GM23338 (cell line): ENCODE measurements around the gene HNRNPAB. TPM values are rescaled to one million over a fixed set of nuclear protein-coding genes. Genes with fewer than 3 reads are reported as not detected.

Experiments used
- ATAC-seq: fragments of 200-7000 bp; cut with Tn5 transposase; 3 replicates; pipeline ENCODE4 v1.9.1; 2020
- DNase-seq: peaks from one replicate; pipeline ENCODE4 v3.0.0-alpha.2; 2015; ENCODE audit warnings: low spot score
- H2AFZ ChIP-seq: fragments of 200-600 bp; sonication (generic); 2 replicates; pipeline ENCODE4 v1.8.0; 2016; ENCODE audit warnings: antibody characterized with exemption, mild to moderate bottlenecking, moderate library complexity
- H3F3A ChIP-seq: fragments of 200-600 bp; sonication (generic); replicated peaks from 2 replicates; pipeline ENCODE4 v1.8.0; 2017; ENCODE audit warnings: antibody characterized with exemption, mixed run types, low read depth
- H3K27ac ChIP-seq: fragments of 200-600 bp; sonication (generic); 2 replicates; pipeline ENCODE4 v1.6.1; 2016; ENCODE audit warnings: low read depth
- H3K27me3 ChIP-seq: fragments of 200-600 bp; sonication (generic); 2 replicates; pipeline ENCODE4 v1.8.0; 2016; ENCODE audit warnings: mild to moderate bottlenecking, mixed run types, moderate library complexity; ENCODE audit not compliant: insufficient read depth
- H3K36me3 ChIP-seq: fragments of 200-600 bp; sonication (generic); 2 replicates; pipeline ENCODE4 v1.8.0; 2016; ENCODE audit warnings: mild to moderate bottlenecking; ENCODE audit not compliant: insufficient read depth
- H3K4me1 ChIP-seq: fragments of 200-600 bp; sonication (generic); 2 replicates; pipeline ENCODE4 v1.8.0; 2016; ENCODE audit warnings: mild to moderate bottlenecking, moderate library complexity; ENCODE audit not compliant: insufficient read depth
- H3K4me2 ChIP-seq: fragments of 200-600 bp; sonication (generic); 2 replicates; pipeline ENCODE4 v1.7.1; 2017; ENCODE audit warnings: mixed run types
- H3K4me3 ChIP-seq: fragments of 200-600 bp; sonication (generic); 2 replicates; pipeline ENCODE4 v1.6.1; 2016; ENCODE audit warnings: mixed run types
- H3K79me2 ChIP-seq: fragments of 200-600 bp; sonication (generic); replicated peaks from 2 replicates; pipeline ENCODE4 v1.8.0; 2017; ENCODE audit warnings: mild to moderate bottlenecking; ENCODE audit not compliant: insufficient read depth
- H3K9me2 ChIP-seq: fragments of 200-600 bp; sonication (generic); 2 replicates; pipeline ENCODE4 v1.8.0; 2017; ENCODE audit not compliant: insufficient read depth
- H4K20me1 ChIP-seq: fragments of 200-600 bp; sonication (generic); replicated peaks from 2 replicates; pipeline ENCODE4 v1.8.0; 2017; ENCODE audit warnings: mild to moderate bottlenecking; ENCODE audit not compliant: insufficient read depth
- H3K27ac Mint-ChIP-seq: 2 replicates; pipeline ENCODE4 v1.8.0; 2020; ENCODE audit warnings: inconsistent platforms, mild to moderate bottlenecking, moderate library complexity, mixed read lengths
- H3K27me3 Mint-ChIP-seq: 3 replicates; pipeline ENCODE4 v1.8.0; 2022; ENCODE audit warnings: low read depth, mild to moderate bottlenecking, moderate library complexity, mixed read lengths, inconsistent platforms; ENCODE audit not compliant: insufficient read depth, poor library complexity
- H3K36me3 Mint-ChIP-seq: 3 replicates; pipeline ENCODE4 v1.8.0; 2021; ENCODE audit warnings: low read depth, mild to moderate bottlenecking, inconsistent platforms, moderate library complexity, mixed read lengths
- H3K4me1 Mint-ChIP-seq: 3 replicates; pipeline ENCODE4 v1.8.0; 2020; ENCODE audit warnings: mild to moderate bottlenecking, inconsistent platforms, mixed read lengths
- H3K4me3 Mint-ChIP-seq: 3 replicates; pipeline ENCODE4 v1.8.0; 2021; ENCODE audit warnings: moderate library complexity, mild to moderate bottlenecking, inconsistent platforms, mixed read lengths
- H3K9me3 Mint-ChIP-seq: 3 replicates; pipeline ENCODE4 v1.8.0; 2020; ENCODE audit warnings: moderate library complexity, mild to moderate bottlenecking, inconsistent platforms, mixed read lengths
- CTCF ChIP-seq, 2 experiments: fragments of 200-600 bp in 1 of 2; sonication (generic) in 1 of 2; conservative IDR thresholded peaks; 2 replicates each; pipeline versions ENCODE4 v1.5.1 to v1.6.1; 2016 to 2017; ENCODE audit warnings: antibody characterized with exemption in 2 of 2, low read depth in 2 of 2, mild to moderate bottlenecking in 2 of 2, moderate library complexity in 1 of 2
- EZH2 ChIP-seq: fragments of 200-600 bp; sonication (generic); IDR thresholded peaks from one replicate; pipeline ENCODE4 v1.8.0; 2017; ENCODE audit warnings: antibody characterized with exemption, mild to moderate bottlenecking, low read depth; ENCODE audit not compliant: unreplicated experiment
- EZH2phosphoT487 ChIP-seq: fragments of 200-600 bp; sonication (generic); IDR thresholded peaks from one replicate; pipeline ENCODE4 v1.8.1; 2018; ENCODE audit warnings: antibody characterized with exemption; ENCODE audit not compliant: unreplicated experiment
- JUNB ChIP-seq: IDR thresholded peaks from one replicate; pipeline ENCODE4 v1.6.1; 2016; ENCODE audit warnings: antibody characterized with exemption; ENCODE audit not compliant: unreplicated experiment
- NANOG ChIP-seq: IDR thresholded peaks from 2 replicates; pipeline ENCODE4 v1.6.1; 2016; ENCODE audit warnings: antibody characterized with exemption, borderline replicate concordance
- POLR2AphosphoS5 ChIP-seq: IDR thresholded peaks from 2 replicates; pipeline ENCODE4 v1.6.1; 2016; ENCODE audit warnings: antibody characterized with exemption, low read depth
- REST ChIP-seq: IDR thresholded peaks from one replicate; pipeline ENCODE4 v1.6.1; 2018; ENCODE audit warnings: antibody characterized with exemption; ENCODE audit not compliant: unreplicated experiment
- STAT1 ChIP-seq: IDR thresholded peaks from one replicate; pipeline ENCODE4 v1.6.1; 2016; ENCODE audit warnings: antibody characterized with exemption; ENCODE audit not compliant: unreplicated experiment
- ZNF114 ChIP-seq: fragments of 250-450 bp; sonication (Bioruptor Pico); IDR thresholded peaks from 2 replicates; pipeline ENCODE4 v1.5.0; 2020; ENCODE audit warnings: mild to moderate bottlenecking, moderate library complexity
- polyA plus RNA-seq: library from polyadenylated mRNA; unstranded; fragments of >200 nt; fragmentation: Nextera tagmentation; extraction: Ambion mirVana; gene quantifications from 2 replicates; pipeline ENCODE4 v1.2.1, GENCODE V29; 2016
- total RNA-seq: library from RNA; depleted of rRNA; stranded (reverse); fragments of >200 nt; shearing (Covaris generic); gene quantifications from 2 replicates; pipeline ENCODE4 v1.2.3, GENCODE V29; 2014

The HNRNPAB gene
- total and polyA plus RNA-seq, 2 experiments from 2014 or later, result 304 to 579 TPM

- TF ChIP-seq EZH2phosphoT487, result no peak
- no peak for TF ChIP-seq NANOG
- TF ChIP-seq POLR2AphosphoS5, result no peak
- TF ChIP-seq CTCF (conservative IDR thresholded peaks at IDR 0.05; ENCODE audit: low read depth in 2 of 2), result no peak
Measured at GRCh38 chr5:178214160-178214803, 9.9 kb downstream of the HNRNPAB start (continued).

GRCh38 chr5:178215280-178216002 is 11.1 kb downstream of the HNRNPAB start:
- Histone ChIP-seq H3K79me2 (no peaks in the 10 kb centered on the region), H4K20me1 (peaks cover 26% of the 10 kb centered on the region), H3K27me3 (no peaks in the 10 kb centered on the region), H3K27ac (no peak overlapping the region), H3F3A (peaks cover 52% of the 10 kb centered on the region), H3K36me3 (peaks cover 27% of the 10 kb centered on the region), H3K4me3 (no peak overlapping the region), H3K4me1 (peaks cover 7% of the 10 kb centered on the region; the same call in 1 of the 2 replicates), H3K9me2 (no peaks in the 10 kb centered on the region), H2AFZ (no peak overlapping the region), H3K4me2 (no peak overlapping the region)
- ATAC-seq, result peak; percentile 2
- peaks cover 19% of the 10 kb centered on the region for H3K4me1 Mint-ChIP-seq
- no peak for TF ChIP-seq STAT1
- TF ChIP-seq EZH2, result no peak
- no peak for TF ChIP-seq NANOG
- no peak for TF ChIP-seq REST
- no peak for TF ChIP-seq JUNB
- TF ChIP-seq POLR2AphosphoS5, result no peak
- no peak for TF ChIP-seq ZNF114 (CRISPR knock-in tag)
- no peak overlapping the region for H3K27ac Mint-ChIP-seq
- H3K27me3 Mint-ChIP-seq, result peaks cover 24% of the 10 kb centered on the region
- no peak for DNase-seq
- H3K4me3 Mint-ChIP-seq, result no peak overlapping the region
- H3K36me3 Mint-ChIP-seq, result peaks cover 89% of the 10 kb centered on the region
- no peaks in the 10 kb centered on the region for H3K9me3 Mint-ChIP-seq
